Central memory CD8-positive, alpha-beta T cell (primary cell): ENCODE results near the gene CFAP73.

Experiments used
- ATAC-seq: fragments of 150-1000 bp; cut with Tn5 transposase; replicated peaks from 2 replicates; pipeline ENCODE4 v1.10.0; 2022; ENCODE audit warnings: mild to moderate bottlenecking, moderate FRiP score, moderate number of reproducible peaks; ENCODE audit not compliant: poor library complexity, severe bottlenecking; ENCODE audit errors: extremely low read depth
- DNase-seq, 2 donors: peaks; one replicate each; pipeline ENCODE4 v3.0.0; 2021; ENCODE audit warnings: low spot score in 2 of 2
- H3K27ac Mint-ChIP-seq: one replicate; pipeline ENCODE4 v1.8.0; 2022; ENCODE audit warnings: low read depth, mild to moderate bottlenecking, moderate library complexity, mixed read lengths
- H3K27me3 Mint-ChIP-seq: one replicate; pipeline ENCODE4 v1.8.0; 2022; ENCODE audit warnings: mixed read lengths
- H3K36me3 Mint-ChIP-seq: one replicate; pipeline ENCODE4 v1.8.0; 2022; ENCODE audit warnings: mild to moderate bottlenecking, moderate library complexity, mixed read lengths; ENCODE audit not compliant: insufficient read depth
- H3K4me1 Mint-ChIP-seq: one replicate; pipeline ENCODE4 v1.8.0; 2022; ENCODE audit warnings: mixed read lengths
- H3K4me3 Mint-ChIP-seq: one replicate; pipeline ENCODE4 v1.8.0; 2022; ENCODE audit warnings: mild to moderate bottlenecking, moderate library complexity, mixed read lengths
- H3K9me3 Mint-ChIP-seq: one replicate; pipeline ENCODE4 v1.8.0; 2022; ENCODE audit warnings: mixed read lengths

CFAP73 gene

DNA sequence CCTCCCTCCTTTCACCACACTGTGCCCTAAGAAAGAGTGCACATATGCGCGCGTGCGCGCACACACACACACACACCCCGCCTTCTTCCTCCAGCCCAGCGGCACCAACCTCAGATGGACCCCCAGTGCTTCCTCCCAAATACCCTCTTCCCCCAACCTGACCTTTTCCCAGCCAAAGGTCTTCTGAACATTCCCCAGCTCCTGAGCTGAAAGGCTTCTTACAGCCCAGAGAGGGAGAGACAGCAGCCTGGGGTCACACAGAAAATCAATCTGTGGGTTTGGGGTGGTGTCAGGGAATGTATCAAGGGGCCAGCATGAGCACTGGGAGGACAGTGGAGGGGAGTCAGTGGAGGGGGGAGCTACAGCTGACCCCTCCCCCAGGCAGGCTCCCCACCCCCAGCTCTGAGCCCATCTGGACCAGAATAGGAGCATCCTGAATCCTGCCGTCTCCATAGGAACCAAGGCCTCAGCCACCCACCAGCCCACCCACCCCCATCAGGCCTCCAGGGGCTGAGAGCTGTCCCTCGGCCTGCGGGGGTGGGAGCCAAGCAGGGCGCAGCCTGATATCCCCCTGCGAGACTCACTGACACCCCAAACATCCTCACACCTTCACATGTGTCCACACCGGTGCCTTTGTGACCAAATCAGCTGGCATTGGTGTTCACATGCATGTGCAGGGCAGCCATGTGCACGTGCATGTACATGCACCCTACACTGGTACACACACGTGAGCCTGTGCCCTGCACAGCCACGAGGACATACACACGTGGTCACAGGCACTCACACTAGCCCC lies 19.7 kb upstream of the CFAP73 start:
- Mint-ChIP-seq H3K4me3 (no peak overlapping the region), H3K9me3 (no peaks in the 10 kb centered on the region), H3K4me1 (no peaks in the 10 kb centered on the region), H3K36me3 (no peaks in the 10 kb centered on the region), H3K27ac (no peak overlapping the region), H3K27me3 (no peaks in the 10 kb centered on the region)
- DNase-seq = no peak
- ATAC-seq = no peak

DNA sequence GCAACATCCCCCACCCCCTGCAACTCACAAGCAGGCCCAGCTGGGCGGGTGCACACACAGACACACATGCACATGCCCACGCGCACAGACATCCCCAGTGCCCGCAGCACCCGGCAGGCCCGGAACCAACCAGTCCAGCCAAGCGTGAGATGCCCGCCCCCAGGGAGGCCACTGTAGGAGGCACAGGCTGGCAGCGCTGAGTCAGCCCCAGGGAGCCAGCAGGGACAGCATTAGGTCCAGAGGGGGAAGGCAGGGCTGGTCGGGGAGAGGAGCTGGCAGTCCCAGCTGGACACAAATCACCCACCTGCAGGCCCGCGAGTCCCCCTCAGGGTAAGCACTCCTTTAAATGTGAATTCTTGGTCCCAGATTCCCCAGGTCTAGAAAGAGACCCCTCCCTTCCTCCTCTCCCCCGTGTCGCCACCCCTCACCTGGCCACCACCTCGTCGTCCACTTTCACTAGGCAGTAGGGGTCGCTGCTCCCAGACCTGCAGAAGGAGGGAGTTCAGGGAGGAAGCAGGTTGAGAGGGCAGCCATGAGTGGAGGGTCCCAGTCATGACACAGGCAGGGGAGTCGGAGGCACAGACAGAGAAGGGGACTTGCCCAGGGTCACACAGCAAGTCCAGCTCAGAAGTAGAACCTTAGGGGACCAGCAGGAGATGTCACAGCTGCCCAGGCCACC lies 18.9 kb upstream of the CFAP73 start:
- Mint-ChIP-seq H3K4me3 (no peak overlapping the region), H3K27ac (no peak overlapping the region), H3K9me3 (no peaks in the 10 kb centered on the region), H3K4me1 (peaks cover 5% of the 10 kb centered on the region), H3K27me3 (peaks cover 5% of the 10 kb centered on the region), H3K36me3 (no peaks in the 10 kb centered on the region)
- ATAC-seq = no peak
- DNase-seq = no peak

DNA sequence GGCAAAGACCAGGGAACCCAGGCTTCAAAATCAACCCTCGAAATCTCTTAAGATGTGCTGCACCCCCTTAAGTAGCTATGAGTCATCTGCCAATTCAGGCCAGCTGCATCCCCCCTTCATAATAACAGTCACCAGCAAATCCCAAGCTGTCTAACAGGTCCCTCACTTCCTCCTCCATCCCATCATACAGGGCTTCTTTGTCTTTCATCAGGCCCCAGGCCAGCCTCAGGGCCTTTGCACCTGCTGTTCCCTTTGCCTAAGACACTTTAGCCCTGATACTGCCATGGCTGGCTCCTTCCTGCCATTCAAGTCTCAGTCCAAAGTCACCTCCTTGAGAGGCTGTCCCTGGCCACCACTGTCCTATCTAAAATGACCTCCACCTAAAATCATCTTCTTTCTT lies 18.0 kb upstream of the CFAP73 start:
- no peaks in the 10 kb centered on the region for H3K9me3 Mint-ChIP-seq
- peaks cover 15% of the 10 kb centered on the region for H3K27me3 Mint-ChIP-seq
- no peak for ATAC-seq
- H3K36me3 Mint-ChIP-seq = no peaks in the 10 kb centered on the region
- DNase-seq = no peak
- no peak overlapping the region for H3K4me3 Mint-ChIP-seq
- peaks cover 13% of the 10 kb centered on the region for H3K4me1 Mint-ChIP-seq
- H3K27ac Mint-ChIP-seq = no peak overlapping the region

DNA sequence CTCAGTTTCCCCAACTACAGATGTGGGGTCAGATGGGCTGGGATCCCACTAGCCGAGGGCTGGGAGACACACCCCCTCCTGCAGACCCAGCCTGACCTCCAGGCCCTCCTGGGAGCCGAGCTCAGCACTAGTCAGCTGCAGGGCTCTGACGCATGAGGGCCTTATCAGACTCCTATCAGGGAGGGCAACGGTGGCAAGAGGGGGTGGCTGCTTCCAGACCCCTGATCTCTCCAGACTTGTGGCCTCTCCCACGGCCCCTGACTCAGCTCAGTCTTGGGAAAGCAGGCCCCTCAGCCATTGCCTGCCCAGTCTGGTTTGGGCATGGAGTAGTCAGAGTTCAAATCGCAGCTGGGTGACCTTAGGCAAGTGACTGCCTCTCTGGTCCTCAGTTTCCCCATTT lies 16.5 kb upstream of the CFAP73 start:
- peak overlapping the region; percentile 70 for H3K27ac Mint-ChIP-seq
- peaks cover 21% of the 10 kb centered on the region for H3K27me3 Mint-ChIP-seq
- no peaks in the 10 kb centered on the region for H3K9me3 Mint-ChIP-seq
- H3K4me1 Mint-ChIP-seq = peaks cover 13% of the 10 kb centered on the region
- no peak overlapping the region for H3K4me3 Mint-ChIP-seq
- no peaks in the 10 kb centered on the region for H3K36me3 Mint-ChIP-seq
- ATAC-seq (no peak), DNase-seq (no peak)

DNA sequence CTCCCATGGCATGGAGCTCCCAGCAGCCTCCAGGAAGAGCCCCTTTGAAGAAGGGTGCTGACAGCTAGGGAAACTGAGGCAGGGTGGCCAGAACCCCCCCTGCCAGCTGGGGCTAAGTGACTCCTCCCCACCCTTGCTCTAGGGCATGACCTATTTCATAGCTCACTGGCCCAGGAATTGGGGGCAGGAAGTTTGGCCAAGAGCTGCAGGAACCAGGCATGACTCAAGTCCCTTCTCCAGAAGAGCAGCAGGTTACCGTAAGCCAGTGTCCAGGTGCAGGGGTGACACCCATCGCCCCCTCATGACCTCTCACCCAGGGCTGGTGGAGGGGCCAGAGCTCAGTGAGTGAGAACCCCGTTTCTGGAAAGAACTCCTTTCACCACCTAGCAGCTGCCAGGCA lies 15.9 kb upstream of the CFAP73 start:
- ATAC-seq (no peak), DNase-seq (no peak)
- H3K4me1 Mint-ChIP-seq = peaks cover 13% of the 10 kb centered on the region

DNA sequence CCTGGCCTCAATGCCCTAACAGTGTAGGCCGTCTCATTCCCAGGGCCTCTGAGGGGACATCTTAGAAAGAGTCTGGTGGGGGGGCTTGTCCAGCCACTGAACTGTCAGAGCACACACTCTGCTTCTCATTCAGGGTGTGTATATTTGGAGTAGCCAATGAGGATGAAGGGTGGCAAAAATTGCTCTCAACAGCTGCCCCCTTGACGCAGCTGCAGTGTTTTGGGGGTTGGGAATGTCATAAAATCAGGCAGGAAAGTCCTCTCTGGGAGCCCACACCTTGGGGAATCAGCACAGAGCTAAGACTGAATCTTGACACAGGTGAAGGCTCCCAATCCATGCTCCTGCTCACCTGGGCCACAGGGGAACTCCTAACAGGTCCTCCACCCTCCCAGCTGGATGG lies 15.5 kb upstream of the CFAP73 start:
- Mint-ChIP-seq H3K36me3 (no peaks in the 10 kb centered on the region), H3K27me3 (peaks cover 21% of the 10 kb centered on the region), H3K4me3 (no peak overlapping the region), H3K27ac (no peak overlapping the region), H3K4me1 (peaks cover 13% of the 10 kb centered on the region), H3K9me3 (no peaks in the 10 kb centered on the region)
- no peak for ATAC-seq
- DNase-seq = no peak

More for the DNA sequence above, 15.9 kb upstream of the CFAP73 start:
- Mint-ChIP-seq H3K9me3 (no peaks in the 10 kb centered on the region), H3K36me3 (no peaks in the 10 kb centered on the region), H3K4me3 (no peak overlapping the region), H3K27ac (no peak overlapping the region), H3K27me3 (peaks cover 21% of the 10 kb centered on the region)

DNA sequence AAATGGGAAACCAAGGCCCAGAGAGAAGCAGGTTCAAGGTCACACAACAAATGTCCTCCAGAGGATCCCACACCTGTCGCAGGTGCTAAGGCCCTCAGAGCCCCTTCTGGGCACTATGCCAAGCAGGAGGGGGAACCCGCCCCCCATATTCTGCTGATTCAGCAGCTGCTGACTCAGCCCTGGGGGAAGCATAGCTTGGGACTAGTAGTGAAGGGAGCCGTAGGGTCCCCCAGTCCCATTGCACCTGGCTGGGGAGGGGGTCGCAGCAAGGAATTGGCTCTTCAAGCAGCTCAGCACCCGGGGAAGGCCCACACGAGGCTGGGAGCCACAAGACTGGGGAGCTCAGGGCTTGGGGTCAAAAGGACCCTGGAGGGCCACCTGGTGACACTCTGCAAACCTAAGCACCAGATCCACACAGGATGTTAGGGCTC lies 15.0 kb upstream of the CFAP73 start:
- H3K4me1 Mint-ChIP-seq = peaks cover 13% of the 10 kb centered on the region
- DNase-seq = no peak
- peak overlapping the region; percentile 77 for H3K4me3 Mint-ChIP-seq
- no peak for ATAC-seq
- H3K27me3 Mint-ChIP-seq = peaks cover 21% of the 10 kb centered on the region
- no peaks in the 10 kb centered on the region for H3K36me3 Mint-ChIP-seq
- H3K9me3 Mint-ChIP-seq = no peaks in the 10 kb centered on the region
- no peak overlapping the region for H3K27ac Mint-ChIP-seq

DNA sequence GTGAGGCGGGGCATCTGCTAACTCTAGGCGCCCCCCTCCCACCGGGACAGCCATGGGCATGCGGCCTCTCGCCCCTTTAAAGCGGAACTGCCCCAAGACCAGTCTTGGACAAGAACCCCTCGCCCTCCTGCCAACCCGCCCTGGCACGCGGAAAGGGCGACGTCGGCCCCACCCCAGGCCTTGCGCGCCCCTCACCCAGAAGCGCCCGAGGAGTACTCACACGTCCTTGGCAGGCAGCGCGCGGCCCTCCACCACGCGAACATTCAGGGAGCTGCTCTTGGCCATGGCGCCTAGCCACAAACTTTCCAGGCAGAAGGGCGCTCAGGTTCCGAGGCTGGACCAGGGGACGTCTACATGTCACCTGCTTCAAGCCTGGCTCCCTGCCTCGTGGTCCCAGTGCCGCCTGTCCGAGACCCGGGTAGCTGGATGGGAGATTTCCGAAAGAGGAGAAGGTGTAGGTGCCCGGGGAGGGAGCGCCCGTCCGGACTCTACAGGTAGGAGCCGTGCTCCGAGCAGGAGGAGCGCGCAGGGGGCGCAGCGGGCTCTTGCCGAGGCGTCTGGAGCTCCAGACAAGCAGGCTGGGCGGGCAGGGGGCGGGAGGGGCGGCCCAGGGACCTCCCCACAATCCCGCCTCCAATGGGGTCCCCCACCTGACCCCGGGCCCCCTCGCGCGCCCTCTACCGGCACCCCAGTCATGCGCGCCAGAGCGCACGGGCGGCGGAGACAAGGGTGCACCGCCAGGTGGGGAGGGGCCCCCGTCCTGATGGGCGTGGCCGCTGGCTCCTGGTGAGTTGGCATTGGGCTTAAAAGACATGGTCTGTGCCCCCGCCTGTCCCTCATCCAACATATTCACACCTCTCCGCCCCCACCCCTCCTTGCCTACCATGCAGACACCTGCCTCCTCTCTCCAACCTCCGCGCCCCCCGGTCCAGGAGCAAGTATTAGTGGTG lies 14.1 kb upstream of the CFAP73 start, which contains the start of gene RASAL1:
RASAL1 (minus strand) TSS at position 584 of the 950 bp plus-strand sequence; CDS start at position 285, 299 bp downstream.
- Mint-ChIP-seq H3K4me3 (peak within 1 kb of the TSS; percentile 77), H3K27me3 (peaks cover 21% of the 10 kb centered on the region), H3K27ac (peak within 1 kb of the TSS; percentile 92), H3K36me3 (no peaks in the 10 kb centered on the region), H3K4me1 (peaks cover 13% of the 10 kb centered on the region), H3K9me3 (no peaks in the 10 kb centered on the region)
- DNase-seq = peak; percentile 55 to 57
- ATAC-seq = peak; percentile 74

DNA sequence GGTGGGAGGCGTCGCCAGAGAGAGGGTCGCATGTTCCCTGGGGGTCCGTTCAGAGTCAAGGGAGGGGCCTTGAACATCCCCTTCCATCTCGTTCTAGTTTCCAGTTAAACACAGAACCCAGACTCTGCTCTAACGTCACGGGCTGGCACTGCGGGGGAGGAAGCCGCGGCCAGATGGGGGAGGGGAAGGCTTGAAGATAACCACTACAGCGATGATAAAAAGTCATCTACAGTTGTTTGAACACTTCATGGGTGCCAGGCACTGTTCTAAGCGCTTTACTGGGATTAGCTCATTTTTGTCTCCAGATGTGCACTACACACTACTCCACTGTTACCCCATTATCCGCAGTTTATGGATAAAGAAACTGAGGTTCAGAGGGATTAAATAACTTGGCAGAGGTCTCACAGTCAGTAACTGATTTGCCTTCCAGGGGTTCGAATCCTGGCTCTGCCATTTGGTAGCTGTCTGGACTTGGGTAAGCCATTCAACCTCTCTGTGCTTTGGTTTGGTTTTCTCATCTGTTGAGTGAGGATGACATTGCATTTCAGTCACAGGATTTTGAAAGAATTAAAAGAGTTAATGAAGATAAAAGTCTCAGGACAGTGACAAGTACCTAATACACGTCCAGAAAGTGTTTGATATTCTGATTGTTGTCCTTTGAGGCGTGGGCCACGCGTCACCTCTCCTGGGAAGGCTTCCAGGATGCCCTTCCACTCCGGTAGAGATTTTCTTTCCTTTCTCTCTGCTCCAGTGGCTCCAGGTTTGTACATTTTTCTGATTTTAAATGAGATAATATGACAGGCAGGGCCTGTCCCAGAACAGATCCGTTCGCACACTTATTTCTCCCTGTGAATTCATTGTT lies 13.2 kb upstream of the CFAP73 start:
- peak; percentile 81 for ATAC-seq
- H3K27me3 Mint-ChIP-seq = peaks cover 21% of the 10 kb centered on the region
- H3K4me3 Mint-ChIP-seq = peak overlapping the region; percentile 77
- H3K27ac Mint-ChIP-seq = peak overlapping the region; percentile 92
- H3K36me3 Mint-ChIP-seq = no peaks in the 10 kb centered on the region
- DNase-seq = peak in 1 of 2 donors; percentile 68
- H3K4me1 Mint-ChIP-seq = peaks cover 13% of the 10 kb centered on the region
- H3K9me3 Mint-ChIP-seq = no peaks in the 10 kb centered on the region

DNA sequence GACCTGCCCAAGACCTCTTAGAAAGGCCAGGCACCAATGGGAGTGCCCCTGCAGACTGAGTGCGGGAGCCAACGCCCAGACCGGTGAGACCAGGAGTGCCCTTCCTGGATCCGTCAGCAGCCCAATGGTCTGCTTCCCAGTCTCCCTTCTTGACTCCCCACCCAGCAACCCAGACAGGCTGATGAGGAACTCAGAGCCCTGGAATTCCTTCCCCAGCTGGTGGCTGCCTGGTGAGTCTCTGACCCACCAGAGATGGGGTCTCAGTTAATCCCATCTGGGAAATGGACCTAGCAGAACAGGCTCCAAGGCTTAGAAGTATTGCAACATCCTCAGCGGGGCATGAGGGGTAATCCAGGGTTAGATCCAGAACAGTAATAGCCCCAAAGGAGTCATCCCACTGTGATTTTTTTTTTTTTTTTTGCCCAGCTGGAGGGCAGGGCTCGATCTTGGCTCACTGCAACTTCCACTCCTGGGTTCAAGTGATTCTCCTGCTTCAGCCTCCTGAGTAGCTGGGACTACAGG lies 12.5 kb upstream of the CFAP73 start:
- Mint-ChIP-seq H3K27ac (no peak overlapping the region), H3K4me1 (peaks cover 13% of the 10 kb centered on the region), H3K9me3 (no peaks in the 10 kb centered on the region), H3K36me3 (no peaks in the 10 kb centered on the region), H3K4me3 (no peak overlapping the region), H3K27me3 (peaks cover 21% of the 10 kb centered on the region)
- DNase-seq (no peak), ATAC-seq (no peak)

DNA sequence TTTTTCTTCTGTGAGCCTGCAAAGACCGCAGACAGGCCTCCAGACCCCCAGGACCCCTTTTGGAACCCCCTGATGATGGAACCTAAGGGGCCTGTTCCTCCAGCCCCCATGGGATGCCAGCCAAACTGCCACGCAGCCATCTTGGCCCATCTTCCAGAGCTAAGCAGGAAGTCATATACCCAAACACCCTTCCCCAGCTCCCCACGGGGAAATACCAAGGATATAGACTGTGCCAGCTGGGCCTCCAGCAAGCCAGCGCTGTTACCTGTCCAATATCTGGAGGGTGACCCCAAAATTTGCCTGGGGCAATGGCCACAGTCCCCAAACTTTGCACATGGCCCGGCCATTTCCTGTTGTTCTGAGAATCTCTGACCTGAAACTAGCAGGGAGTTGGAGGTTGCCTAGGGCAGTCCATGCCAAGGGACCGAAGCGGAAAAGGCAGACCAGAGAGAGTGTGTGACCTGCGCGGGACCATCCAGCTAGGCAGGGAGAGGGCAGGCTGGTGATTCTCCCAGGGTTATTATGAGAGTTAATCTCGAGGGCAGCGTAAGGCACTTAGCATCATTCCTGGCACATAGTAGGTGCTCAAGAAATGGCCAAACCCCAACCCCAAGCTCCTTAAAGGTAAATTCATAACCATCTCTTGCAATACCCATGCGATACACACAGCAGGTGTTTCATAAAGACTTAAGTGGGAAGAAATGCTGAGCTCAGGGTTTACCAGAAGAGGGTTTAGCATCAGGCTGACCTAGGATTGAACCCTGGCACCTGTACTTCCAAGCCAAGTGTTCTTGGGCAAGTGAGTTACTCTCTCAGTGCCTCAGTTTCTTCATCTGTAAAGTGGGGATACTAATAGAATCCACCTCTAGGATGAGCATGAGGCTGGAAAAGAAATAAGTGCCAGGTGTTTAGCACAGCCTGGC lies 11.4 kb upstream of the CFAP73 start:
- DNase-seq (no peak), ATAC-seq (no peak)
- Mint-ChIP-seq H3K27ac (no peak overlapping the region), H3K36me3 (no peaks in the 10 kb centered on the region), H3K27me3 (peaks cover 21% of the 10 kb centered on the region), H3K4me3 (no peak overlapping the region), H3K9me3 (no peaks in the 10 kb centered on the region), H3K4me1 (peaks cover 13% of the 10 kb centered on the region)
